Activated CD4-positive, alpha-beta T cell treated with anti-CD3 and anti-CD28 coated beads for 4 hours (primary cell): ENCODE measurements around the gene CDH23.

Experiments used
- DNase-seq, 2 donors: peaks; one replicate each; pipeline ENCODE4 v3.0.0-alpha.2; 2020

The CDH23 gene

DNA sequence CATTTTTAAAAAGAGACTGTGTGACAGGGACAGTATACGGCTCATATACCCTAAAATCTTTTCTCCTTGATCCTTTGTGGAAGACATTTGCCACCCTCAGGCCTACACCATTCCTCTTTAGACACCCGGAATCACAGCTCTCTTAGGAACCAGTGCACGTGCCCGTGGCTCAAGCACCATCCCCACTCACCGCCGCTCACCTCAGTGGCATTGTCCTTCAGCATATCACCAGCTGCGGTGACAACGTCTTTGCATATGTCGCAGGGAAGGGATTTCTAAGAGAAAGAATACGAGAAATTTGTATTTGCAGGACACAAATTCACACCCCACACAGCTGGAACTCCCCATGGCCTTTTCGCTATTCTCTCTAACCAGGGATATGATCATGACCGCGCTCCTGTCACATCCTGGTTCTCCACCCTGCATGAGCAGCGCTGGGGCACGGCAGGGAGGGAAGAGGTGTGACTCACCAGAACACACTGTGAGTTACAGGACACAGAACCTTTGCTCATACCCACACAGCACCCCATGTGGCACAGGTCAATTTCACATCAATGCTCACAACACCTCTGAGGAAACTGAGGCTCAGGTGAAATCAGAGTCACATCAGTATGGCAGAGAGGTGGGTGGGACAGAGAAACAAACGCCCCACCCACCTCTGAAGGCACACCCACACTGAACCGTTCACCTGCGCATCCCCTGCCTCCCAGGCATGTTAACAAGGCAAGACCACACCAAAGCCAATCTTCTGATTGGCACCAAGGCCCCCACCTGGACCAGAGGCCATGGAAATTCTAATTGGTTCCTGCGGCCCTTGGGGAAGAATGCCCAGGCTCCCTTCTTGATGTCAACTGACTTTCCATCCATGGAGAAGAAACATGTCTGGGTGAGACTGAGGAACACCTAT, 435.2 kb downstream of the CDH23 start:
- no peak for DNase-seq

- no peak for DNase-seq
Measured at GRCh38 chr10:71832967-71833366, 436.2 kb downstream of the CDH23 start.

- DNase-seq, result no peak
Measured at GRCh38 chr10:71833451-71834342, 437.0 kb downstream of the CDH23 start.

GRCh38 chr10:71834343-71834674, 437.6 kb downstream of the CDH23 start:
- no peak for DNase-seq

- DNase-seq, result no peak
Measured at GRCh38 chr10:71835671-71836595, 439.2 kb downstream of the CDH23 start.

- no peak for DNase-seq
Measured at GRCh38 chr10:71836596-71836974, 439.9 kb downstream of the CDH23 start.

DNA sequence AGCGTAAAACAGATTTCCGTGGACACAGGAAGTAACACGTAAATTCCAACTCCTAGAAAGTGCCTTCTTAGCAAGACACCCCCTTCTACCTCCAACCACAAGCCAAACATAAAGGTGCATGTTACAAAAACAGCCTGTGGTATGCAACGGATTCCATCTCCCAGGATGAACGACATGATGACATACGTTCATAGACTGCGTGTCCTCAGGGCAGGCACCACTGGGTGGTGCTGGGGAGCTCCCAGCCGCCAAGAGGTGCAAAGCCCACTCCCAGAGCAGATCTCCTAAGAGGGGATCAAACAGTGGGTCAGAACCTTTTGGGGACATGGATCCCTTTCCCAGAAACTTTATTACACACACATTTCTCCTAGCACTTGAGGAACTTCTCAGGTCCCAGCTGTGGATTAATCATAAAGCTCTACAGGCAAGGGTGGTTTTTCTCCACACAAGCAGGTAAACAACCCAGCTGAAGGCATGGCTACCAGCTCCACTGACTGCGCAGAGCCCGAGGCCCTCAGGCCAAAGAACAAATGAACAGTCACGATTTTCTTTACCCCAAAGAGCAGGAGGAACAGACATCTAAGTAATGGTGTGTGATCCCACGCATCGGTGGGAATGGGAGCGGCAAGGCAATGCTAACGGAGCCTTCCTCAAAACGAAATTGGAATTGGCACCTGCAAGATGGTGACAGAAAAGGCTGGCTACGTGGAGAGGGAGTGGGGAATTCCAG, 440.5 kb downstream of the CDH23 start:
- DNase-seq, result no peak

DNA sequence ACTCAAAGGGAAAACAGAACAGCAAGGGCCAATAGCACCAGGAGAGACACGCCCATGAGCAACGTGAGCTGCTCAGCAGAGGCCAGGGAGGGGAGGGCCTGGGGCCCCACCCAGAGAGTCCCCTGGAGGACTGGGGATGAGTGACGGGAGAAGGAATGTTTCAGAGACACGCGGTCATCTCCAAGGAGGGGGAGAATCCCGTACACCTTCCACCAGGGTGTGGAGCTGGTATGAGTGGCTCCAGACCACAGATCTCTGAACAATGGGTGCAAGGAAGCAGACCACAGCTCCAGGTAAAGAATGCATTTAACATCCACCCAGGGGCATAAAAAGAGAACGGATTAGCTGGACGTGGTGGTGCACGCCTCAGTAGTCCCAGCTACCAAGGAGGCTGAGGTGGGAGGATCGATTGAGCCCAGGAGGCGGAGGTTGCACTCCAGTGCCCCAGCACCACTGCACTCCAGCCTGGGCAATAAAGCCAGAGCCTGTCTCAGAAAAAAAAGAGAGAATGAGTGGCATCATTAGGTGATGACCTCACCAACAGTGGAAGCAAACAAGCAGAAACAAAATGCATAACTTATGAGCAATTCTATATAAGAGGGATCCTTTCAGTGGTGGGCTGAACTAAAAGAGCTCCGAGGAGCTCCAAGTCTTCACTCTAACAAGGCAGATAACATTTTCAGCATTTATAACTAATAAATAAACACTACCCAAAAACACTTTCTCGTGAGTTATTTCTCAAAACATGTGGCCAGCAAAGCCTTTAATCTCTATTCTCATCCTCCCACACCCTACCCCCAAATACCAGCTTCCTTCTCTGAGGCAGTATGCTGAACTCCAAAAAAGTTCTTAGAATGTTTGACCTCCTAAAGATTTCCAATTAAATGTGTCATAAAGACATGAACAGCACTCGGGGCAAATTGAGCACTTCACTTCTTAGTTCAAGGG, 441.8 kb downstream of the CDH23 start:
- DNase-seq, result no peak

DNA sequence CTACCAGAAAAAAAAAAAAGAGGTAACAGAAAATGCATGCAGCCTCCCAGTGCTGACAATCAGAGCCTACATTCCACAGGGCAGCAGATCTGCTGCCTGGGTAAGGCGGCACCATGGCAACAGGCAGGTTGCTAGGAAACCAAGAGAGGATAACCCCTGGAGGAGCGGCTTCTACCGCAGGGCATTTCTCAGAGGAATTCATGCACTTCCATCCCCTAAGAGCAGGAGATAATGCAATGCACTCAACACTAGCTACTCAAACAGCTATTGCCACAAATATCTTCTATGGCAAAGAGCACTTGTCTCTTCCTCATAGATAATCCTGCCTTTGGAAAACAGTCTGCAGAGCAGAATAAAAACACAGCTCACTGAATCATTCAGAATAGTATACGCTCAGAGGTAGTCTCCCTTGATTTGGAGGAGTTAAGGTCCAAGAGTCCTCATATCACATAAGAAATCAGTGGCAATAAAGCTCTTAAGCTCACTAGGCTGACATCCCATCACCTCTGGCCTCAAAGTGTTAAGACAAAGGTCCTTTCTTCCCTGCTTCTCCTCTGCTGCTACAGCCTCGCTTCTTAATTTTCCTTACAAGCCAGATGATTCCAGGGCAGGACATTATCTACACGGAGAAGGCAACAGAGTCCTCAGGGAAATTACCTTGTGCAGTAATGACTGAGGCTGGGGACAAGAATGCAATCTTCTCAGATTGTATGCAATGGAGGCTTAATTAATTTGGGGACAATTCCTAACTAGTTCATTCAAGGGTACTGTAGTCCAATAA, 443.6 kb downstream of the CDH23 start:
- no peak for DNase-seq

DNA sequence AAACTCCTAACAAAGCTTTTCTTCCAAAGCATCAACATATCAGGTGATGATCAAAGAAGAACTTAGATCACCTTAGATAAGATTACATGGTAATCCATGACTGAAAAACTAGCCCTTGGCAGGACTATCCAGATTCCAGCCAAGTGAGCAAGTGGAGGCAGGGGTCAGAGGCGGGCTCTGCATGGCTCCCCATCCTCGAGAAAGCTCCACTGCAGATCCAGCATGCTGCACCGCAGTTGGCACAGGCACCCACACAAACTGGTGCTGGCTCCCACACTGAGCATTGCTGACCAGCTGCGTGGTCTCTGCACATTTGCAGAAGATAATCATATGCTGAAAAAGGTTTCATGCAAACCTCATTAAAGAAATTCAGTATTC, 444.2 kb downstream of the CDH23 start:
- DNase-seq, result no peak

GRCh38 chr10:71842422-71842821, 445.7 kb downstream of the CDH23 start:
- no peak for DNase-seq

DNA sequence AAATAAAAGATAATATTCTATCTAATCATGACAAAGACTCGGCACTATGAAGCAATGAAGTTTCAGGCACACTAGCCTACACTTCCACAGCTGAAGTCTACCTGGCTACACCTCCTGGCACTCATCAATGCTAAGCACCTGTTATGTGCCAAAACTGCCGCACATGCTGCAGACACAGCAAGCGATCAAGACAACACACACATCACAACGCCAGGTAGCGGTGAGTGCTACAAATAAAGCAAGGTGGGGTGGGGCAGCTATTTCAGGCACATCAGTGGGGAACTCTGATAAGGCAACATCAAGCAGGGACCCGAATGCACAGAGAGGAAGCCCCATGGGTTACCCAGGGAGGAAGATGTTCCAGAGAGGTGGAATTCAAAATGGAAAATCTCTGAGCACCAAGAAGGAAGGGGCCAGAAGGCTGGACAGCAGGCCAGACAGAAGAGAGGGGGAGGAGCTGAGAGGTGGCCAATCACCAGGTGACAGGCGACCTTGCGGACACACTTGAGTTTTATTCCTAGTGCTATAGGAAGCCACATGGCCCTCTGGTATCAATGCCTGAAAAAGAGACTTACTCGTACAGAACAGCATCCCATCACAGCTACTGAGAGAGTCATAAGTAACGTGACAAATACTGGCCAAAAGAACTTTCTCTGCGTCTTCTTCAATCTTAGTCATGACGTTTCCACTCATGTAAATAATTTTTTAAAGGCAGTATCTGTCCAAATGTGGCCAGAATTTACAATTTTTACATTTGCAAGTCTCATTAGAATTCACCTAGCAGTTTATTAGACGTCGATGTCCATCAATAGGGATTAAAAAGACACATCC, 446.4 kb downstream of the CDH23 start:
- no peak for DNase-seq

DNA sequence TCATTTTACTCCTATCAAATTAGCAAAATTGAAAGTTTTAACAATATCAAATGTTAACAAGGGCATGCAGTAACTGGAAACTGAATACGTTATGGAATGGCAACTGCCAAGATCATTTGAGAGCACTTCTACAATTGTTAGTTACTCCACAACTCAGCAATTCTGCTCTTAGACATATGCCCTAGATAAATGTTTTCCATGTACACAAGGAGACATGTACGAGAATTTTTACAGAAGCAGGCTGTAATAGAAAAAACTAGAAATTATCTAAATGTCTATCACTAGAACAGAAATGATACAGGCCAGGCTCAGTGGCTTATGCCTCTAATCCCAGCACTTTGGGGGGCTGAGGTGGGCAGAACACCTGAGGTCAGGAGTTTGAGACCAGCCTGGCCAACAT, 447.4 kb downstream of the CDH23 start:
- no peak for DNase-seq

- no peak for DNase-seq
Measured at GRCh38 chr10:71844695-71845094, 448.0 kb downstream of the CDH23 start.

GRCh38 chr10:71845410-71846405, 449.0 kb downstream of the CDH23 start:
- no peak for DNase-seq

DNA sequence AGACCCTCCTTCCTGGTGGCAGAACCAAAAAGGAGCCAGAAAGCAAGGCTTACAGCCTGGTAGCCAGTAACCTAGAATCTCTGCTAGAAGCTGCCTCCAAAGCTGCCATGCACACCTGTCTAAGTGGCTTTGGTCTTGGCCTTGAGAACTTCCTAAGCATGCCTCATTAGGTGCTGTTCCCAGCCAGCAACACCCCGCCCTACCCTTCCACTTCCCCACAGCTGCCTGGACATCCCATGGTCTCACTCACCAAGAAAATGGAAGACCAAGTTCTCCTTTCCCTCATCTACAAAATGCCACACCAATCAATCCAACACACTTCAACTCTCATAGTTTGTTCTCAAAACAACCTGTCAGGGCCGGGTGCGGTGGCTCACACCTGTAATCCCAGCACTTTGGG, 450.1 kb downstream of the CDH23 start:
- DNase-seq, result no peak

DNA sequence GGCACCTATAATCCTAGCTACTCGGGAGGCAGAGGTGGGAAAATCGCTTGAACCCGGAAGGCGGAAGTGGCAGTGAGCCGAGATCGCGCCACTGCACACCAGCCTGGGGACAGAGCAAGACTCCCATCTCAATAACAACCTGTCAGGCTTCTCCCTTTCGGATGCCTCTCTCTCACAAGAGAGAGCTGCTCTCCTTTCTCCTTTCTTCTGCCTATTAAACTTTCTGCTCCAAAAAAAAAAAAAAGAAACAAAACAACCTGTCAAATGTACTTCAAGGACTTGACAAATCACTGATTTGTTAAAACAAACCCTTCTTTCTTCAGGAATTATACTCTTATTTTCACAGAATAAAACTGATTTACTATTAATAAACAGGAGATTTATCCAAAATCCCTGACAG, 450.7 kb downstream of the CDH23 start:
- DNase-seq, result no peak
